Activated CD4-positive, alpha-beta memory T cell treated with anti-CD3 and anti-CD28 coated beads, Interleukin-2, amount 10 ng/mL, durations not matched to agents 7 days and 5 days (primary cell): ENCODE results near the gene OR2C3. TPM values are rescaled to one million over a fixed set of nuclear protein-coding genes. Genes with fewer than 3 reads are reported as not detected.
"Not testable (repeated sequence)": the region's sequence is repeated elsewhere in the genome, so short reads cannot be mapped to it uniquely, and the experiment has no call there.

Experiments
- CTCF ChIA-PET: fragments of 350-600 bp; sonication (Branson Sonifier 250); formaldehyde crosslinking; loops from one replicate; lab custom pipeline; 2021; ENCODE audit warnings: antibody characterized with exemption, inconsistent platforms; lab: Charles Lee
- POLR2A ChIA-PET: fragments of 350-600 bp; sonication (Branson Sonifier 250); formaldehyde crosslinking; loops from one replicate; lab custom pipeline; 2021; ENCODE audit warnings: antibody characterized with exemption; lab: Charles Lee
- DNase-seq: peaks from one replicate; pipeline ENCODE4 v3.0.0-alpha.2; 2020
- H3K27ac Mint-ChIP-seq: one replicate; pipeline ENCODE4 v1.8.0; 2021; ENCODE audit warnings: mild to moderate bottlenecking, mixed read lengths
- H3K27me3 Mint-ChIP-seq: one replicate; pipeline ENCODE4 v1.8.0; 2021; ENCODE audit warnings: mixed read lengths
- H3K36me3 Mint-ChIP-seq: one replicate; pipeline ENCODE4 v1.8.0; 2021; ENCODE audit warnings: low read depth, mixed read lengths
- H3K4me1 Mint-ChIP-seq: one replicate; pipeline ENCODE4 v1.8.0; 2021; ENCODE audit warnings: mixed read lengths
- H3K4me3 Mint-ChIP-seq: one replicate; pipeline ENCODE4 v1.8.0; 2021; ENCODE audit warnings: mild to moderate bottlenecking, mixed read lengths
- H3K9me3 Mint-ChIP-seq: one replicate; pipeline ENCODE4 v1.8.0; 2021; ENCODE audit warnings: mixed read lengths
- total RNA-seq, 2 experiments: library from RNA; stranded (reverse); gene quantifications; one replicate each; pipeline ENCODE4 v1.2.3, GENCODE V29; 2021

OR2C3 gene
- total RNA-seq, 2 experiments from 2014 or later: not detected

DNA sequence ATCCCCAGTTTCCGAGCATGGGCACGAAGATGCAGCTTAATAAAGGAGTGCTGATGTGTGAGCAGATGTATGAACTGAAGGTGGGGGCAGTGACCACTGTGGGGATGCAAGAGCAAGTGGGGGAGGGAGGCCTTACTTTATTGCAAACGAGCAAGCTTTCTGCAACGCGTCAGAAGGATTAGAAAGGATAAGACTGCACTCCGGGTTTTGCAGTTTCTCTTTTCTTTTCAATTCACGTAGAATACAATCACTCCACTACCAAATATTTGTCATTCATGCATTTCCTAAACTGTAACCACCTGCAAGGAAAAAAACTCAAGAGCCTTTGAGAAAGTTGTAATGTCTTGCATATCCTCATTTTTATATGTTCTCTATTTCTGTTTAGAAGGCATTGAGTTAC is 4.3 kb upstream of the OR2C3 start:
- H3K4me3 Mint-ChIP-seq: no peak overlapping the region
- ChIA-PET CTCF (no interaction called here), POLR2A (no interaction called here)
- DNase-seq: no peak
- no peaks in the 10 kb centered on the region for H3K4me1 Mint-ChIP-seq
- no peaks in the 10 kb centered on the region for H3K9me3 Mint-ChIP-seq
- H3K36me3 Mint-ChIP-seq: no peaks in the 10 kb centered on the region
- no peak overlapping the region for H3K27ac Mint-ChIP-seq
- peaks cover 6% of the 10 kb centered on the region for H3K27me3 Mint-ChIP-seq

DNA sequence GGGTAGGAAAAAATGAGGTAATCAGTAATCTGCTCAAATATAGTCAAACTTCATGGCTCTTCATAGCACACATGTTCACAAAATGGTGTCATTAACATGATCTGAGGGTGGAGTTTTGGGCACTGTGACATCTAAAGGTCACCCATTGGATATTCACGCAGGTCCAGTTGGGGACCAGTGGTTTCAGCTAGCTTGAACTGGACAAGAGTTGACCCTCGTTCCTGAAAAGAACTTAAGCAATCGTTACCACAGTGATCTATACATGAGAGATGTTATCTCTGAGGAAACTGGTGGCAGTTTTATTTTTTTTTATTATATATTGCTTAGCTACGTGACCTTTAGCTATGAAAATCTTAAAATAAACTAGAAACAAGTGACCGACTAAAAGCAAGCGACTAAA is 3.0 kb upstream of the OR2C3 start:
- Mint-ChIP-seq H3K9me3 (no peaks in the 10 kb centered on the region), H3K27ac (no peak overlapping the region), H3K4me1 (no peaks in the 10 kb centered on the region), H3K36me3 (no peaks in the 10 kb centered on the region), H3K27me3 (peaks cover 6% of the 10 kb centered on the region), H3K4me3 (no peak overlapping the region)
- DNase-seq: no peak
- ChIA-PET POLR2A (no interaction called here), CTCF (no interaction called here)

DNA sequence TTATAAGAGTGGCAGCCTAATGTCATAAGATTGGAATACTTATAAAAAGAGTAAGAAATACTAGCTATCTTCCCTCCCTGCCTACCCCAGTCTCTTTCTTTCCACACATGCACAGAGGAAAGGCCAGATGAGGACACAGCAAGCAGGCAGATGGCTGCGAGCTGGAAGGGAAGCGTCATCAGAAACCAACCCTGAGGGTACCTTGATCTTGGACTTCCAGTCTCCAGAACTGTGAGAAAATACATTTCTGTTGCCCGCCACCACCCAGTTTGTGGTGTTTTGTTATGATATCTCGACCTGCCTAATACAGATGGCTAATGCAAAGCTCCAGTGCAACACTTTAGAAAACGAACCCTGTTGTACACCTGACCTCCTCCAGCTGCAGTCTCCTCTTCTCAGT is 2.3 kb upstream of the OR2C3 start:
- POLR2A ChIA-PET: no interaction called here
- no peaks in the 10 kb centered on the region for H3K4me1 Mint-ChIP-seq
- no peaks in the 10 kb centered on the region for H3K9me3 Mint-ChIP-seq
- H3K27ac Mint-ChIP-seq: no peak overlapping the region
- peaks cover 6% of the 10 kb centered on the region for H3K27me3 Mint-ChIP-seq
- no peaks in the 10 kb centered on the region for H3K36me3 Mint-ChIP-seq
- DNase-seq: no peak
- H3K4me3 Mint-ChIP-seq: no peak overlapping the region
- CTCF ChIA-PET: no interaction called here

DNA sequence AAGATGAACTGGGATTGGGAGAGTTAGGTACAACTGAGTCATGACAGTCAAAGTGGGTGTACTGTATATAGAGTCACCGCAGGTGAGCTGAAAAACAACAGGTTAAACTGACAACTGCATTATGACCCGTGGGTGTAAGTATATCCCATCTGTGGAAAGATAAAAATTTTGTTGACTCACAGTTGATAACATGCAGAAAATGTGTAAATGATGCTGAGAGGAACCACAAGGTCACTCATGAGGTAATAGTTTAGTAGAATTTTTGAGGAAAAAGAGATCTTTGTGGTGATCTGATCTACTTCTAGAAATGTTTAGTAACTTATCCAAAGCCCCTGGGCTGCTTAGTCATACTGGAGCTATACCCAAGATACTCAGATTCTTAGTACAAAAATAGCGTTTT is 838 bp downstream of the OR2C3 start:
- ChIA-PET CTCF (interaction anchor here (0.8 kb wide), 1 partner anchor 30 kb away, joined by 3 read pairs; no protein-coding TSS in a partner anchor), POLR2A (no interaction called here)
- Mint-ChIP-seq H3K4me3 (no peak overlapping the region), H3K27me3 (peaks cover 5% of the 10 kb centered on the region), H3K27ac (no peak overlapping the region), H3K9me3 (no peaks in the 10 kb centered on the region), H3K4me1 (no peaks in the 10 kb centered on the region), H3K36me3 (no peaks in the 10 kb centered on the region)
- DNase-seq: no peak

DNA sequence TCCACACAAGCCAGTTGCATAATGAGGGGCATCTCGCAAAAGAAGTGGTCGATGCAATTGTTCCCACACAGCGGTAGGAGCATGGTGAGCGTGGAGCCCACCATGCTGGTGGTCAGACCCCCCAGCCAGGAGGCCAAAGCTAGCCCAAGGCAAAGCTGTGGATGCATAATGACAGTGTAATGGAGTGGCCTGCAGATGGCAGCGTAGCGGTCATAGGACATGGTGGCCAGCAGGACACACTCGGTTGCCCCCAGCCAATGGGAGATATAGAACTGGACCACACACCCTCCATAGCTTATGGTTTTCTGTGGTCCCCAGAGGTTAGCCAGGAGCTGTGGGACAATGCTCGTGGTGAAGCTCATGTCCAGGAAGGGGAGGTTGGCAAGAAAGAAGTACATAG is 4.3 kb downstream of the OR2C3 start:
- no peak overlapping the region for H3K27ac Mint-ChIP-seq
- no peaks in the 10 kb centered on the region for H3K36me3 Mint-ChIP-seq
- DNase-seq: no peak
- H3K9me3 Mint-ChIP-seq: peaks cover 2% of the 10 kb centered on the region
- ChIA-PET POLR2A (no interaction called here), CTCF (no interaction called here)
- H3K4me1 Mint-ChIP-seq: no peaks in the 10 kb centered on the region
- no peak overlapping the region for H3K4me3 Mint-ChIP-seq
- H3K27me3 Mint-ChIP-seq: peaks cover 1% of the 10 kb centered on the region

DNA sequence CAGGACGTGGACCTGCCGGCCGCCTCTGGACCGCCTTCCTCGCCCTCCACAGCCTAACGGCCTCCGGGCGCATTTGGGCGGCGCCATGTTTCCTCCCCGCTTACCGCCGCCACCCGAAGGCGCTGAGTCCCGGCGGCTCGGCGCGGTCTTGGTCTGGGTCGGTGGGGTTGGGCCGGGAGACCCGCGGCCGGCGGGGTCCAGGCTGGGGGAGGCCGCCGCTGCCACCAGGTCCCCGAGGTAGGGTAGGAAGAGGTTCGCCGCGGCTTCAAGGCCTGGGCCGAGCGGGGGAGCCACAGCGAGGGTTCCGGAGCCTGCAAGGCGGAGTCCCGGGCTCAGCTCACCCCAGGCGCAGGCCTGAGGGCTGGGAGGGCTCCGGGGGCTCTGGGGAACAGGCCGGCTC is 5.5 kb downstream of the OR2C3 start:
- ChIA-PET POLR2A (no interaction called here), CTCF (no interaction called here)
- Mint-ChIP-seq H3K4me1 (no peaks in the 10 kb centered on the region), H3K27ac (no peak overlapping the region), H3K27me3 (peaks cover 1% of the 10 kb centered on the region), H3K4me3 (no peak overlapping the region), H3K36me3 (no peaks in the 10 kb centered on the region), H3K9me3 (peaks cover 2% of the 10 kb centered on the region)
- DNase-seq: no peak

DNA sequence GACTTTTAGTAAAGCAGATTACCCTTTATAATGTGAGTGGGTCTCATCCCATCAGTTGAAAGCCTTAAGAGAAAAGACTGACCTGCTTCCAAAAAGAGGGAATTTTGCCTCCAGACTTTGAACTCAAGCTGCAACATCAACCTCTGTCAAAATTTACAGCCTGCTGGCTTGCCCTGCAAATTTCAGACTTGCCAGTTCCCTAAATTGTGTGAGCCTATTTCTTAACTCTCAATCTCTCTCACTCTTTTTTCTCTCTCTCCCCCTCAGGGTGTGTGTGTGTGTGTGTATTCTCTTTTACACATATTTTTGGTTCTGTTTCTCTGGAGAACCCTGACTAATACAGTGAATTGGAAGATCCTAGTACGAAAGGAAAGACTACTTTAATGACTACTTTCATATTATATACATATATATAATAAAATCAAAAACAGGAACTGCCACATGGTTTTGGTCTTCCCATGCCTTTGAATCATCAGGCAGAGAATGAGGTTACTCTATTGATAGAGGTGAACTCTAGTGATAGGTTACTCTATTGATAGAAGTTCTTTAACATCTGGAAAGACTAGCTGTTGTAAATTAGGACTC is 6.4 kb downstream of the OR2C3 start:
- Mint-ChIP-seq H3K27ac (no peak overlapping the region), H3K4me3 (no peak overlapping the region), H3K36me3 (no peaks in the 10 kb centered on the region), H3K4me1 (no peaks in the 10 kb centered on the region), H3K9me3 (peaks cover 2% of the 10 kb centered on the region), H3K27me3 (peaks cover 1% of the 10 kb centered on the region)
- ChIA-PET POLR2A (no interaction called here), CTCF (no interaction called here)
- no peak for DNase-seq

DNA sequence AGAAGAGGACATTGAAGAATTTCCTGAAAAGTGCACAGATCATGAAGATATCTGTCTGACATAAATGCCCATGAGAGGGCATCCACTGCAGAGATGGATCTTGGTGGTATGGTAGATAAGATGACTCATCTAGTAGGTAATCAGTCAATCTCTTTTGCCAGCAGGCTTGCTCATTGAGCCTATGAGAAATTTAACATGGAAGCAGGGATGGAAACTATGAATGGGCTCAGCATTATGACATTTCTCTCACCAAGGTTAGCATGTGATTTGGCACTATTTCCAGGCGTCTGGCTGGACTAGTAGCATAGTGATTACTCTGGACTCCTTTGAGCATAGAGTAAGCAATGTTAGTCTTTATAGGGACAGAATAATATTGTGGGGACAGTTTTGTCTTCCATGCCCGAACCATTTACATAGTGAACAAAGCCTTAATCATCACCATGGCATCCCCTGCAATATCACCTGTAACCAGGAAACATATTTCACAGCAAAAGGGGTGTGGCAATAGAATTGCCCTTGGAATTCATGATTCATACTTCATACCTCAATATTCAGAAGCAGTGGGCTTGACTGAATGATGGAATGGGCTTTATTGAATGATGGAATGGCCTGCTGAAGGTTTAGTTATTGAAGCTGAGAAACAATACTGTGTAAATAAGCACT is 7.3 kb downstream of the OR2C3 start:
- no peaks in the 10 kb centered on the region for H3K4me1 Mint-ChIP-seq
- no peak for DNase-seq
- CTCF ChIA-PET: no interaction called here
- no peaks in the 10 kb centered on the region for H3K36me3 Mint-ChIP-seq
- no peak overlapping the region for H3K27ac Mint-ChIP-seq
- POLR2A ChIA-PET: no interaction called here
- H3K9me3 Mint-ChIP-seq: peaks cover 2% of the 10 kb centered on the region
- no peak overlapping the region for H3K4me3 Mint-ChIP-seq
- H3K27me3 Mint-ChIP-seq: peaks cover 1% of the 10 kb centered on the region

DNA sequence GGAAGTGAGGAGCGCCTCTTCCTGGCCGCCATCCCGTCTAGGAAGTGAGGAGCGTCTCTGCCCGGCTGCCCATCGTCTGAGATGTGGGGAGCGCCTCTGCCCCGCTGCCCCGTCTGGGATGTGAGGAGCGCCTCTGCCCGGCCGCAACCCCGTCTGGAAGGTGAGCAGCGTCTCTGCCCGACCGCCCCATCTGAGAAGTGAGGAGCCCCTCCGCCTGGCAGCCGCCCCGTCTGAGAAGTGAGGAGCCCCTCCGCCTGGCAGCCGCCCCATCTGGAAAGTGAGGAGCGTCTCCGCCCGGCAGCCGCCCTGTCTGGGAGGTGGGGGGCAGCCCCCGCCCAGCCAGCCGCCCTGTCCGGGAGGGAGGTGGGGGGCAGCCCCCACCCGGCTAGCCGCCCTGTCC is 14.4 kb downstream of the OR2C3 start:
- H3K4me1 Mint-ChIP-seq, H3K4me3 Mint-ChIP-seq, H3K36me3 Mint-ChIP-seq, DNase-seq, H3K27me3 Mint-ChIP-seq, H3K9me3 Mint-ChIP-seq, H3K27ac Mint-ChIP-seq, CTCF ChIA-PET, POLR2A ChIA-PET: not testable (repeated sequence)

DNA sequence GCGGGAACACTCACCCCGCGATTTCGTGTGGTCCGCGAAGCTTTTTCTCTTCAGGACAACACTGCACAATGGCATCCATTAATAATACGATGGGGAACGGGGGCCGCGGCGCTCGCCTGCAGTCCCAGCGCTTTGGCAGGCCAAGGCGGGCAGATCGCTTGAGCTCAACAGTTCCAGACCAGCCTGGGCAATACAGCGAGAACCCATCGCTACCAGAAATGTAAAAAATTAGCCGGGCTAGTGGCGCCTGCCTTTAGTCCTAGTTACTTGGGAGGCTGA is 17.7 kb downstream of the OR2C3 start:
- DNase-seq: no peak
- H3K4me1 Mint-ChIP-seq: no peaks in the 10 kb centered on the region
- no peak overlapping the region for H3K27ac Mint-ChIP-seq
- H3K9me3 Mint-ChIP-seq: peaks cover 3% of the 10 kb centered on the region
- H3K27me3 Mint-ChIP-seq: peaks cover 2% of the 10 kb centered on the region
- no peaks in the 10 kb centered on the region for H3K36me3 Mint-ChIP-seq
- ChIA-PET CTCF (no interaction called here), POLR2A (no interaction called here)
- no peak overlapping the region for H3K4me3 Mint-ChIP-seq

DNA sequence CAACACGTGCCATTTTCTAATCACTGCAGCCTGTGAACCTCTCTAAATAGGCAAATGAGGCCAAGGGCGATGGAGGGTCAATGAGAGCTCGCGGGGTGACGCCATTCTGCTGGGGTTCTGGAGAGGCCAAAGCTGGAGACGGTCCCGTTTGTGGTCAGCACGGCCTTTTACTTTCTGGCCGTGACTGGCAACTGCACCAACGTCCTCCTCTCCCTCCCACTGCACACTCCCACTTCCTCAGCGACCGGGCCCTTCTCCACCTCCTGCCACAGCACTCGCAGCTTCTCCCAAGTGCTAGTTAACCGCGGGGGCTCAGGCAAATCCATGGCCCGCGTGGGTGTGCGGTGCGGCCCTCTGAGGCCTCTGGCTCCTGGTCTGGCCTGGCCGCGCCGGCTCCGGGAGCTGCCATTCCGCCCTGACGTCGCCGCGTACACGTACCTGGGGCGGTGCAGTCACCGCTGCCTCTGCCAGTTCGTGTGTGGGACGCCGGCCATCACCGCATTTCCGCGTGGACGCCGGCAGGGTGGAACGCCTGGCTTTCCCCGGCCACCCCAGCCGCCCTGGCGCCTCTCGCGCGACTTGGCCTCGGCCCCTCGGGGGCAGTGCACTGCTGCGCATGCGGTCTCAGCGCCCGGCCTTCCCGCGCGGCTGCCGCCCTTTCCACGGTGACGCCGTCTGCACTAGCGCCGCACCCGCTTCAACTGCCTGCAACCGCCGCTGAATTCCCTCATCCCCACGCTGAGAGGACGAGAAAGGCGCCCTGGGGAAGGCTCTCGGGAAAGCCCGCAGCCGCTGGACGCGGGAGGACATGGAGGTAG is 18.2 kb downstream of the OR2C3 start:
- Mint-ChIP-seq H3K9me3 (peaks cover under 1% of the 10 kb centered on the region), H3K4me3 (no peak overlapping the region), H3K36me3 (no peaks in the 10 kb centered on the region), H3K4me1 (no peaks in the 10 kb centered on the region), H3K27me3 (peaks cover 2% of the 10 kb centered on the region), H3K27ac (no peak overlapping the region)
- DNase-seq: no peak
- CTCF ChIA-PET: no interaction called here
- POLR2A ChIA-PET: no interaction called here

DNA sequence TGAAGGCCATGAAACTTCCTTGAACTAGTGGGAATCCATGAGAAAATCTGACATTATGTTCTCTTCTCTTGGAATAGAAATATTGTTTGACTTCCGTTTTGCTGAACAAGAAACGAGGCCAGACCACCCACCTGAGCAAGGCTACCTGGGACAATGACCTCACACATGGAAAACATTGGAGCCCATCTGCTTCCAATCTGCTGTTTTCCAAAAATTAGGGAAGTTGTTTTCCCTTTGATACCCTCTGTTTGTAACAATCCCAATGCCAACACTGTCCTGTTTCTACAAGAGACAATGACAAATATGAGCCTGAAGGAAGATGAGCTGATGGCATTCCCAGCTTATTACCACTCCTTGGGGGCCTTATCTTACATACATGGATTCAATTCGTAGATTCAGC is 29.4 kb downstream of the OR2C3 start:
- ChIA-PET POLR2A (no interaction called here), CTCF (no interaction called here)
- no peaks in the 10 kb centered on the region for H3K9me3 Mint-ChIP-seq
- H3K4me1 Mint-ChIP-seq: no peaks in the 10 kb centered on the region
- no peak overlapping the region for H3K27ac Mint-ChIP-seq
- no peak overlapping the region for H3K4me3 Mint-ChIP-seq
- no peaks in the 10 kb centered on the region for H3K36me3 Mint-ChIP-seq
- DNase-seq: no peak
- H3K27me3 Mint-ChIP-seq: peaks cover 7% of the 10 kb centered on the region

DNA sequence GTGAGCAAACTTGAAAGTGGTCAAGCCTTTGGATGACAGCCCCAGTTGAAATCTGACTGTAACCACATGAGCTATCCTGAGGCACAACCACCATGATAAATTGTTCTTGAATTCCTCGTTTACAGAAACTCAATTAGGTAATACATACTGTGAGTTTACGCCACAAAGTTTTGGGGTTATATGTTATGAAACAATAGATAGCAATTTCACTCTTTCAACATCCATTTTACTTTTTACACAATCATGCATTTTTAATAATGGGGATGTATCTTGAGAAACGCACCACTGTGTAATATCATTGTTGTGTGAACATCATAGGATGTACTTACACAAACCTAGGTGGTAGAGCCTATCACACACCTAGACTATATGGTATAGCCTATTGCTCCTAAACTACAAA is 35.4 kb downstream of the OR2C3 start:
- Mint-ChIP-seq H3K36me3 (no peaks in the 10 kb centered on the region), H3K9me3 (no peaks in the 10 kb centered on the region), H3K4me3 (no peak overlapping the region), H3K4me1 (no peaks in the 10 kb centered on the region), H3K27ac (no peak overlapping the region), H3K27me3 (peaks cover 5% of the 10 kb centered on the region)
- ChIA-PET POLR2A (no interaction called here), CTCF (no interaction called here)
- DNase-seq: no peak
